DMS79 treated with DMSO at 0.1 percent for 48 hours (cell line): ENCODE measurements around the gene RPL29.

Experiments
- DNase-seq: peaks from one replicate; lab custom pipeline; 2025; lab: John Stamatoyannopoulos, UW

Gene RPL29

GRCh38 chr3:52025453-52025852, 29.8 kb upstream of the RPL29 start:
- no peak for DNase-seq

- no peak for DNase-seq
Observed at GRCh38 chr3:52024765-52025452, 29.2 kb upstream of the RPL29 start.

- no peak for DNase-seq
Observed at GRCh38 chr3:52023860-52024764, 28.4 kb upstream of the RPL29 start.

GRCh38 chr3:52023101-52023770, 27.5 kb upstream of the RPL29 start:
- no peak for DNase-seq

- no peak for DNase-seq
Observed at GRCh38 chr3:52022323-52023100, 26.8 kb upstream of the RPL29 start.

- DNase-seq, result peak; percentile 2
Observed at GRCh38 chr3:52021489-52022268, 26.0 kb upstream of the RPL29 start.

- DNase-seq, result no peak
Observed at GRCh38 chr3:52020796-52021195, 25.1 kb upstream of the RPL29 start.

GRCh38 chr3:52019352-52020080, 23.8 kb upstream of the RPL29 start:
- no peak for DNase-seq

GRCh38 chr3:52018319-52019000, 22.8 kb upstream of the RPL29 start:
- no peak for DNase-seq

- no peak for DNase-seq
Observed at GRCh38 chr3:52017586-52017985, 21.9 kb upstream of the RPL29 start.

- DNase-seq, result no peak
Observed at GRCh38 chr3:52015438-52016228, 19.9 kb upstream of the RPL29 start.

- no peak for DNase-seq
Observed at GRCh38 chr3:52014613-52015012, 18.9 kb upstream of the RPL29 start.

GRCh38 chr3:52013802-52014598, 18.3 kb upstream of the RPL29 start:
- DNase-seq, result no peak

GRCh38 chr3:52012699-52013098, 17.0 kb upstream of the RPL29 start:
- no peak for DNase-seq

GRCh38 chr3:52010431-52010830, 14.7 kb upstream of the RPL29 start:
- no peak for DNase-seq

GRCh38 chr3:52007291-52007690, 11.6 kb upstream of the RPL29 start:
- DNase-seq, result no peak

- DNase-seq, result no peak
Observed at GRCh38 chr3:52006820-52007133, 11.1 kb upstream of the RPL29 start.

GRCh38 chr3:52006017-52006819, 10.5 kb upstream of the RPL29 start:
- no peak for DNase-seq
